Esophagus muscularis mucosa (tissue), 2 donors: ENCODE data around the gene FRRS1L.

ENCODE experiments used
- POLR2A ChIP-seq: fragments of 450-650 bp; IDR thresholded peaks from one replicate; pipeline ENCODE4 v1.6.1; 2017; ENCODE audit warnings: antibody characterized with exemption, moderate library complexity, mild to moderate bottlenecking, low read depth
- POLR2AphosphoS5 ChIP-seq, 2 donors: sonication (generic); formaldehyde crosslinking; IDR thresholded peaks; one replicate each; pipeline ENCODE4 v1.6.1; 2017; ENCODE audit warnings: antibody characterized with exemption in 2 of 2

GRCh38 chr9:109097146-109097545, 69.9 kb downstream of the FRRS1L start:
- TF ChIP-seq POLR2AphosphoS5 (IDR thresholded peaks at IDR 0.05): no peak
- no peak for TF ChIP-seq POLR2A
